ENCODE results near the gene GARIN3.
"Not testable (repeated sequence)": the region's sequence is repeated elsewhere in the genome, so short reads cannot be mapped to it uniquely, and the experiment has no call there.

GARIN3 gene

DNA sequence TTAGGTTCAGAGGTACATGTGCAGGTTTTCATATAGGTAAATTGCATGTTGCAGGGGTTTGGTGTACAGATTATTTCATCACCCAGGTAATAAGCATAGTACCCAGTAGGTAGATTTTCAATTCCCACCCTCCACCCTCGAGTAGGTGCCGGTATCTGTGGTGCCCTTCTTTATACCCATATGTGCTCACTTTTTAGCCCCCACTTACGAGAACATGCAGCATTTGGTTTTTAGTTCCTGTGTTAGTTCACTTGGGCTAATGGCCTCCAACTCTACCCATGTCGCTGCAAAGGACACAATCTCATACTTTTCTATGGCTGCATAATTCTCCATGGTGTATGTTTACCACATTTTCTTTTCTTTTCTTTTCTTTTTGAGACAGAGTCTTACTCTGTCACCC is 35.8 kb upstream of the GARIN3 start:
- no peaks in the 10 kb centered on the region for H3K36me3 ChIP-seq (ENCODE audit: control insufficient read depth in 2 of 2, insufficient read depth in 2 of 2, low read length in 2 of 2)
- H3K27me3 ChIP-seq (ENCODE audit: control insufficient read depth in 1 of 2, insufficient read depth in 2 of 2, low read length in 2 of 2): peaks cover 0 to 4% of the 10 kb centered on the region in 2 donors
- H3K9me3 ChIP-seq (ENCODE audit: control insufficient read depth in 2 of 2, low read length in 2 of 2): no peaks in the 10 kb centered on the region
- H3K27ac ChIP-seq (ENCODE audit: low read length): no peak overlapping the region
- no peak overlapping the region for H3K4me3 ChIP-seq (ENCODE audit: low read length in 2 of 2)
- H3K9ac ChIP-seq (ENCODE audit: low read length in 2 of 2): no peak overlapping the region
- no peaks in the 10 kb centered on the region for H3K4me1 ChIP-seq (ENCODE audit: control insufficient read depth, insufficient read depth, low read length)

DNA sequence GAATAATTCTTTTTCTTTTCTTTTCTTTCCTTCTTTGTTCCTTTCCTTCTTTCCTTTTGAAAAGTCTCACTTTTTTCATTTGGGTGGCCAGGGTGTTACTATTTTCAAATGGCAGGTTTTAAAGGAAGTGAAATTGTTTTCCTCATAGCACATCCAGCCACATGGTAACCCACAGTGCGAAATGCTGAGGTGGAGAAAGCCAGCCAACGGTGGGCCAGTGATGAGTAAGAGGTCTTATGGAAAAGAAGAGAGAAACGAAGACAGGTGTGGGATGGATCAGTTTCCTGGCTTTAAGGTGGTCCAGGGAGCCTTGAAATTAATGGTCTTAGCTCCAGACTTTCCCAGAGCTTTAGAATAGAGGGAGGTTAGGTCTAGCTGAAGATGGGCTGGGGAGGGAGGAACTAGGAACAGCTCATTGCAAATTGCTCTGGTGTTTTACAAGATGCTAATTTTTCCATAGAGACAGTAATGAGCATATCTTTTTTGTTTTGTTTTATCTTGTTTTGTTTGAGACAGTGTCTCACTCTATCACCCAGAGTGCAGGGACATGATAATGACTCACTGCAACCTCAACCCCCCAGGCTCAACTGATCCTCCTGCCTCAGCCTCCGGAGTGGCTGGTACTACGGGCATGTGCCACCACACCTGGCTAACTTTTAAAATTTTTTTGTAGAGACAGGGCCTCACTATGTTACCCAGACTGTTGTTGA is 32.4 kb upstream of the GARIN3 start:
- Histone ChIP-seq H3K36me3 (ENCODE audit: control insufficient read depth in 2 of 2, insufficient read depth in 2 of 2, low read length in 2 of 2) (no peaks in the 10 kb centered on the region), H3K9me3 (ENCODE audit: control insufficient read depth in 2 of 2, low read length in 2 of 2) (no peaks in the 10 kb centered on the region), H3K4me1 (ENCODE audit: control insufficient read depth, insufficient read depth, low read length) (no peaks in the 10 kb centered on the region), H3K9ac (ENCODE audit: low read length in 2 of 2) (no peak overlapping the region), H3K27me3 (ENCODE audit: control insufficient read depth in 1 of 2, insufficient read depth in 2 of 2, low read length in 2 of 2) (peaks cover 0 to 4% of the 10 kb centered on the region in 2 donors), H3K4me3 (ENCODE audit: low read length in 2 of 2) (no peak overlapping the region), H3K27ac (ENCODE audit: low read length) (no peak overlapping the region)

DNA sequence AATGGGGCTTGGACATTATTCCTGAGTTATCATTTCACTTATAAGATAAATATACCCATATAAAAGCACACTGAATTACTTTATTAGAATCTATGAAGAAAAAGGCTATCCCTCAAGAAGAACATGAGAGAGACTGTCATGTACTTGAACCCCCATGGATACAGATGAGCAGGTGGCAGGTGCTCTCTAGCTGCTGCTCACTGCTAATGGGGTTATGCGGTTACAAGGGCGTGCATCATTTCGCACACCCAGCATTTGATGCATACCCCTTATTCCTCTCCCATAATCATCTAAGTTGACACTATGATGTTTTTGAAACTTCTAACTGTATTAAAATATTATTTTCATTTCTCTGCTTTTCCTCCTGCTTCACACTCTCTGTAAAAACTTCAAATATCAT is 31.0 kb upstream of the GARIN3 start:
- no peaks in the 10 kb centered on the region for H3K4me1 ChIP-seq (ENCODE audit: control insufficient read depth, insufficient read depth, low read length)
- peaks cover 0 to 4% of the 10 kb centered on the region in 2 donors for H3K27me3 ChIP-seq (ENCODE audit: control insufficient read depth in 1 of 2, insufficient read depth in 2 of 2, low read length in 2 of 2)
- no peak overlapping the region for H3K4me3 ChIP-seq (ENCODE audit: low read length in 2 of 2)
- no peak overlapping the region for H3K9ac ChIP-seq (ENCODE audit: low read length in 2 of 2)
- H3K27ac ChIP-seq (ENCODE audit: low read length): no peak overlapping the region
- H3K9me3 ChIP-seq (ENCODE audit: control insufficient read depth in 2 of 2, low read length in 2 of 2): no peaks in the 10 kb centered on the region
- no peaks in the 10 kb centered on the region for H3K36me3 ChIP-seq (ENCODE audit: control insufficient read depth in 2 of 2, insufficient read depth in 2 of 2, low read length in 2 of 2)

DNA sequence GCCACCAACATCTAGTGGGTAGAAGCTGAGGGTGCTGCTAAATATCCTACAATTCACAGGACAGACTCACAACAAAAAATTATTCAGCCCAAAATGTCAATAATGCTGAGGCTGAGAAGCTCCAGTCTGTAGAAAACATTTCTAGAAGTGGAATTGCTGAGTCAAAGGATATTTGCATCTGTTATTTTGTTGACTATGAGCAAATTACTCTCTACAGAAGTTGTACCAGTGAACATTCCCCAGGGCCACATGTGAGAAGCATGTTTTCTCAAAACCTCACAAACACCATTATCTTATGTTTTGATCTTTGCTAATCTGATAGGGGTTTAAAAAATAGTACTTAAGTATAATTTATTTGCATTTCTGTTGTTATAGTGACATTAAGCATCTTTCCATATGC is 30.0 kb upstream of the GARIN3 start:
- Histone ChIP-seq H3K9ac (ENCODE audit: low read length in 2 of 2) (no peak overlapping the region), H3K4me3 (ENCODE audit: low read length in 2 of 2) (no peak overlapping the region), H3K27ac (ENCODE audit: low read length) (no peak overlapping the region), H3K27me3 (ENCODE audit: control insufficient read depth in 1 of 2, insufficient read depth in 2 of 2, low read length in 2 of 2) (peaks cover 0 to 4% of the 10 kb centered on the region in 2 donors), H3K4me1 (ENCODE audit: control insufficient read depth, insufficient read depth, low read length) (no peaks in the 10 kb centered on the region), H3K36me3 (ENCODE audit: control insufficient read depth in 2 of 2, insufficient read depth in 2 of 2, low read length in 2 of 2) (no peaks in the 10 kb centered on the region), H3K9me3 (ENCODE audit: control insufficient read depth in 2 of 2, low read length in 2 of 2) (no peaks in the 10 kb centered on the region)

DNA sequence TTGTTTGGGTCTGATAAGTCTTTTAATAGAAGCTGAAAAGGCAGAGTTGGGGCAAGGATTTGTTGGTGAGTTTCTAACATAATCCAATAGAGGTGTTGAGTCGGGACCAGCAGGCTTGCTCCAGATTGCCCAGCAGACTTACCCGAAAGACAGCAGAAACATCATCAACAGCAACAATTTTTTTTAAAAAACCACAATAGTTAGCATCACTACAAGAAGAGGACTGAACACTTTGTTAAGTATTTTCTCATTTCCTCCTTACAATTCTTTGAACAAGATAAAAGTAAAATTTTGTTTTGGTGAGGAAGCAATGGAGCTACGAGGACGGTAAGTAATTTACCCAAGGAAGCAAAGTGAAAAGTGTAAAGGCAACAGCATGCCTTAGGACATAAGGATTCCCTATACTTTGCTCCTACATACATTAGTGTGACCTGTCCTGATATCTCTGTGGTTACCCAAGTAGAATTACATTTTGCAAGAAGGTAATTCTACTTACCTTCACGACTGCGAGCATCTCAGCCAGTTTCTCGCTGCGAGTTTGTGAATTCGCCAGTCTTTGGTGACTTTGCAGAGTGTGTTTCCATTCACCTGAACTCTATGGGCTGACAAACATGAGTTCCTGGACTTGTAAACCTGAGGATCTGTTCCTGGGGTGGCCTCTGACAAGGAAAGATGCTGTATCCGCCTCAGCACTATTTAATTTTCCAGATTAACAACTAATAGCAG is 27.8 kb upstream of the GARIN3 start:
- Histone ChIP-seq H3K27ac (ENCODE audit: low read length) (no peak overlapping the region), H3K4me3 (ENCODE audit: low read length in 2 of 2) (no peak overlapping the region), H3K9ac (ENCODE audit: low read length in 2 of 2) (no peak overlapping the region)

DNA sequence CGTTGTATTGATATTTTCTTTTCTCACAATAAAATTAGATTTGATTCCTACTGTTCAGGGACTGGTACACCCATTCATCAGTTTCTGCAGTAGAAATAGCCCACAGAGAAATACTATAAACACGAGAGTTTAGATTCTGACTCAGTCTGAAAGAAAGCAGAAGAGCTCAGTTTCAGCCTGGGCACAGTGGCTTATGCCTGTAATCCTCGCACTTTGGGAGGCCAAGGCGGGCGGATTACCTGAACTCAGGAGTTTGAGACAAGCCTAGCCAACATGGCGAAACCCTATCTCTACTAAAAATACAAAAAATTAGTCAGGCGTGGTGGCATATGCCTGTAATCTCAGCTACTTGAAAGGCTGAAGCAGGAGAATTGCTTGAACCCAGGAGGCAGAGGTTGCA is 23.2 kb upstream of the GARIN3 start:
- Histone ChIP-seq H3K4me3 (ENCODE audit: low read length in 2 of 2) (no peak overlapping the region), H3K4me1 (ENCODE audit: control insufficient read depth, insufficient read depth, low read length) (no peaks in the 10 kb centered on the region), H3K27ac (ENCODE audit: low read length) (no peak overlapping the region), H3K9ac (ENCODE audit: low read length in 2 of 2) (no peak overlapping the region), H3K9me3 (ENCODE audit: control insufficient read depth in 2 of 2, low read length in 2 of 2) (peaks cover 0 to 3% of the 10 kb centered on the region in 2 donors), H3K36me3 (ENCODE audit: control insufficient read depth in 2 of 2, insufficient read depth in 2 of 2, low read length in 2 of 2) (no peaks in the 10 kb centered on the region), H3K27me3 (ENCODE audit: control insufficient read depth in 1 of 2, insufficient read depth in 2 of 2, low read length in 2 of 2) (peaks cover 0 to 3% of the 10 kb centered on the region in 2 donors)

More for the DNA sequence above, 27.8 kb upstream of the GARIN3 start:
- no peaks in the 10 kb centered on the region for H3K4me1 ChIP-seq (ENCODE audit: control insufficient read depth, insufficient read depth, low read length)
- H3K27me3 ChIP-seq (ENCODE audit: control insufficient read depth in 1 of 2, insufficient read depth in 2 of 2, low read length in 2 of 2): no peaks in the 10 kb centered on the region
- no peaks in the 10 kb centered on the region for H3K9me3 ChIP-seq (ENCODE audit: control insufficient read depth in 2 of 2, low read length in 2 of 2)
- H3K36me3 ChIP-seq (ENCODE audit: control insufficient read depth in 2 of 2, insufficient read depth in 2 of 2, low read length in 2 of 2): no peaks in the 10 kb centered on the region

DNA sequence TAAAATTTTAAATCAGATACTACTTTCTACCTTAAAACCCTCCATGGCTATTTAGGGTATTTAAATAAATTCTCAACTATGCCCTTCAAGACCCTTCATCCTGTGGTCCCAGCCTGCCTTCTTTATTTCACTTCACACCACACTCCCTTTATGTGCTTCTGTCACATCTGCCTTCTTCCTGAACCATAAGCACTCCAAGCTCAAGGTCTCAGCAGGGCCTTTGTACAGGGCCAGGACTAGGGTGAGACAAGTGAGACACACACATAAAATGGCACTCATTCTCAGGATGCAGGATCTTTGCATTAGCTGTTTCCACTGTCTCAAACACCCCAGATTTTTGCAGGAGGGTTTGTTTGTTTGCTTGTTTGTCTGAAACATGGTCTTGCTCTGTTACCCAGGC is 22.2 kb upstream of the GARIN3 start:
- Histone ChIP-seq H3K4me3 (ENCODE audit: low read length in 2 of 2) (no peak overlapping the region), H3K4me1 (ENCODE audit: control insufficient read depth, insufficient read depth, low read length) (no peaks in the 10 kb centered on the region), H3K9me3 (ENCODE audit: control insufficient read depth in 2 of 2, low read length in 2 of 2) (peaks cover 0 to 5% of the 10 kb centered on the region in 2 donors), H3K27ac (ENCODE audit: low read length) (no peak overlapping the region), H3K9ac (ENCODE audit: low read length in 2 of 2) (no peak overlapping the region), H3K27me3 (ENCODE audit: control insufficient read depth in 1 of 2, insufficient read depth in 2 of 2, low read length in 2 of 2) (peaks cover 0 to 3% of the 10 kb centered on the region in 2 donors), H3K36me3 (ENCODE audit: control insufficient read depth in 2 of 2, insufficient read depth in 2 of 2, low read length in 2 of 2) (no peaks in the 10 kb centered on the region)

DNA sequence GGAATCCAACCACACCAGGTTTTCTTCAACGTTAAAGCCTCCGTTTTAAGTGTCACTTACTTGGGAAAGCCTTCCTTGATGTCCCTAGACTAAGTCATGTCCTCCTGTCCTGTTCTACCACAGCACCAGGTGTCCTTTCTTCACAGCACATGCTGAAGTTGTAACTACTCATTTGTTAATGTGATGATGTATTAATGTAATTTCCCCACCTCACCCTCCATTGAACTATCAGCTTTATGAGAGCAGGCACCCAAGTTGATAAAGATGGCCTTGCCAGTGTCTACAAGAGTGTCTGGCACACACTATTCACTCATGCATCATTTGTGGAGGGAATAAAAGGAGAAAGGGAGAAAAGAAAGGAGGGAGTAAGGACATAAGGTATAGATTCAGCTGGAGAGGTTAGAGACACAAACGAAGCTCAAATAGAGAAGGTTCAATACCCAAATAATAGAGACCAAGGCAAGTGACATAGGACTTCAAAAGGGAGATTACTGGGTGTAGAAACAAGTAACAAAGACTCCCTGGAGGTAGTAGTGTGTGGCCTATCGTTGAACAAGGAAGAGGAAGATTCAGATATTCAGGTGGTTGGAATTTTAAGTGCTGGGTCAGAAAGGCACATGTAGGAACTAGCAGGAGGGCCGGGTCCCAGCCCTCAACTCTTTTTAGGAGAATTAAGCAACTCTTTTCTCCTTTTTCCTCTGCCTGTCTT is 21.1 kb upstream of the GARIN3 start:
- Histone ChIP-seq H3K9me3 (ENCODE audit: control insufficient read depth in 2 of 2, low read length in 2 of 2) (peaks cover 0 to 5% of the 10 kb centered on the region in 2 donors), H3K9ac (ENCODE audit: low read length in 2 of 2) (no peak overlapping the region), H3K36me3 (ENCODE audit: control insufficient read depth in 2 of 2, insufficient read depth in 2 of 2, low read length in 2 of 2) (no peaks in the 10 kb centered on the region), H3K4me3 (ENCODE audit: low read length in 2 of 2) (no peak overlapping the region), H3K27me3 (ENCODE audit: control insufficient read depth in 1 of 2, insufficient read depth in 2 of 2, low read length in 2 of 2) (peaks cover 0 to 3% of the 10 kb centered on the region in 2 donors), H3K4me1 (ENCODE audit: control insufficient read depth, insufficient read depth, low read length) (no peaks in the 10 kb centered on the region), H3K27ac (ENCODE audit: low read length) (no peak overlapping the region)

DNA sequence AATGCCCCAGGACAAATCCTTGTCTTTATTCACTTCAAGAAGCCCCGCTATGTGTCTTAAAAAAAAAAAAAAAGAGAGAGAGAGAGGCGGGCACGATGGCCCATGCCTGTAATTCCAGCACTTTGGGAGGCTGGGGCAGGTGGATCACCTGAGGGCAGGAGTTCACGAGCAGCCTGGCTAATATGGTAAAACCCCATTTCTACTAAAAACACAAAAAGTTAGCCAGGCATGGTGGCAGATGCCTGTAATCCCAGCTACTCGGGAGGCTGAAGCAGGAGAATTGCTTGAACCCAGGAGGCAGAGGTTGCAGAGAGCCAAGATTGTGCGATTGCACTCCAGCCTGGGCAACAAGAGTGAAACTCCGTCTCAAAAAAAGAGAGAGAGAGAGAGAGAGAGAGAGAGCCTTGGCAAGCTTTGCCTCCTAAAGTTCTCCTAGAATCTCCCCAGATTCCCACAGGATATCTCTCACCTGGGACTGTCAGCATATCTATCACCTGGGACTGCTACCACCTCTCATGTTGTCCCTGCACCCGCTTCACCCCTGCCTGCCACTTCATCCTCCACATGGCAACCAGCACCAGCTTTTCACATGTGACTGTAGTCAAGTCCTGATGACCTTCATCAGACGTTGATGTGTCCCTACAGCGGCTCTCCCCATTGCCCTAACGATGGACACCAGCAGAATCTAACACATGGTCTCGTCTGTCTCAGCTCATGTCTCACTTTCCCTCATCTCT is 20.4 kb upstream of the GARIN3 start:
- H3K4me1 ChIP-seq (ENCODE audit: control insufficient read depth, insufficient read depth, low read length): no peaks in the 10 kb centered on the region
- no peak overlapping the region for H3K9ac ChIP-seq (ENCODE audit: low read length in 2 of 2)
- H3K27me3 ChIP-seq (ENCODE audit: control insufficient read depth in 1 of 2, insufficient read depth in 2 of 2, low read length in 2 of 2): peaks cover 0 to 3% of the 10 kb centered on the region in 2 donors
- no peak overlapping the region for H3K4me3 ChIP-seq (ENCODE audit: low read length in 2 of 2)
- peaks cover 0 to 5% of the 10 kb centered on the region in 2 donors for H3K9me3 ChIP-seq (ENCODE audit: control insufficient read depth in 2 of 2, low read length in 2 of 2)
- no peaks in the 10 kb centered on the region for H3K36me3 ChIP-seq (ENCODE audit: control insufficient read depth in 2 of 2, insufficient read depth in 2 of 2, low read length in 2 of 2)
- no peak overlapping the region for H3K27ac ChIP-seq (ENCODE audit: low read length)

DNA sequence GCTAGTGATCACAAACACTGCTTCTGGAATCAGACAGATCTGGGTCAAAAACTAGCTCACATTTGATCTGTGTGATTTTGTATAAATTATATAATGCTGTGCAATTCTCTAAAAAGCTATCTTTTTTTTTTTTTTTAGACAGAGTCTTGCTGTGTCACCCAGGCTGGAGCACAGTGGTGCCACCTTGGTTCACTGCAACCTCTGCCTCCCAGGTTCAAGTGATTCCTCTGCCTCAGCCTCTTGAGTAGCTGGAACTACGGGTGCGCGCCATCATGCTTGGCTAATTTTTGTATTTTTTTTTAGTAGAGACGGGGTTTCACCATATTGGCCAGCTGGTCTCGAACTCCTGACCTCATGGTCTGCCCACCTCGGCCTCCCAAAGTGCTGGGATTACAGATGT is 19.1 kb upstream of the GARIN3 start:
- H3K27me3 ChIP-seq (ENCODE audit: control insufficient read depth in 1 of 2, insufficient read depth in 2 of 2, low read length in 2 of 2); H3K36me3 ChIP-seq (ENCODE audit: control insufficient read depth in 2 of 2, insufficient read depth in 2 of 2, low read length in 2 of 2); H3K9ac ChIP-seq (ENCODE audit: low read length in 2 of 2); H3K4me3 ChIP-seq (ENCODE audit: low read length in 2 of 2); H3K4me1 ChIP-seq (ENCODE audit: control insufficient read depth, insufficient read depth, low read length); H3K9me3 ChIP-seq (ENCODE audit: control insufficient read depth in 2 of 2, low read length in 2 of 2); H3K27ac ChIP-seq (ENCODE audit: low read length): not testable (repeated sequence)
